Prostate gland (tissue), 2 donors: Measurements from ENCODE around the gene OR10H3. TPM values are rescaled to one million over a fixed set of nuclear protein-coding genes. Genes with fewer than 3 reads are reported as not detected.

Source experiments
- DNase-seq: peaks from one replicate; pipeline ENCODE4 v3.0.0-alpha.2; 2019; ENCODE audit warnings: low spot score
- H3K27ac ChIP-seq, 2 donors: fragments of 200-600 bp; sonication (generic); 2 replicates each; pipeline ENCODE4 v1.5.1; 2017 to 2019
- H3K27me3 ChIP-seq: fragments of 200-600 bp; sonication (generic); replicated peaks from 2 replicates; pipeline ENCODE4 v1.5.1; 2019; ENCODE audit not compliant: insufficient read depth
- H3K36me3 ChIP-seq, 2 donors: fragments of 200-600 bp; sonication (generic); 1 replicate in 1 of 2; 2 replicates in 1 of 2; pipeline versions ENCODE4 v1.5.1 to v1.8.1; 2017 to 2019
- H3K4me1 ChIP-seq: fragments of 200-600 bp; sonication (generic); replicated peaks from 2 replicates; pipeline ENCODE4 v1.5.1; 2019
- H3K4me3 ChIP-seq, 2 donors: fragments of 200-600 bp; sonication (generic); 2 replicates each; pipeline ENCODE4 v1.5.1; 2017 to 2019
- H3K9me3 ChIP-seq: fragments of 200-600 bp; sonication (generic); 2 replicates; pipeline ENCODE4 v1.5.1; 2017
- CTCF ChIP-seq, 4 experiments: fragments of 200-600 bp in 2 of 4; fragments of 450-650 bp in 2 of 4; sonication (generic) in 2 of 4; IDR thresholded peaks; 1 replicate in 3 of 4; 2 replicates in 1 of 4; pipeline ENCODE4 v1.5.1; 2016 to 2019; ENCODE audit warnings: antibody characterized with exemption in 4 of 4, mild to moderate bottlenecking in 2 of 4, moderate library complexity in 2 of 4
- POLR2A ChIP-seq: fragments of 450-650 bp; IDR thresholded peaks from one replicate; pipeline ENCODE4 v1.6.1; 2016; ENCODE audit warnings: antibody characterized with exemption, mild to moderate bottlenecking
- POLR2AphosphoS5 ChIP-seq: sonication (generic); formaldehyde crosslinking; IDR thresholded peaks from one replicate; pipeline ENCODE4 v1.6.1; 2017; ENCODE audit warnings: antibody characterized with exemption
- WGBS: methylation state at CpG from one replicate; pipeline ENCODE4 v1.1.5; 2018; 5-methylcytosine and 5-hydroxymethylcytosine counted together
- intact Hi-C: fragments of 100-400 bp; cut with DNase I; formaldehyde crosslinking; loops from one replicate; pipeline ENCODE4 v1.14.2; 2022
- total RNA-seq, 2 donors: library from RNA; depleted of rRNA; stranded (reverse); fragments of >200 nt; gene quantifications; one replicate each; pipeline ENCODE4 v1.1.0, GENCODE V29; 2016

OR10H3 gene
- total RNA-seq, 2 donors from 2014 or later: not detected

- Histone ChIP-seq H3K36me3 (no peaks in the 10 kb centered on the region), H3K27me3 (peaks cover 10% of the 10 kb centered on the region), H3K27ac (no peak overlapping the region), H3K4me3 (no peak overlapping the region), H3K9me3 (no peaks in the 10 kb centered on the region), H3K4me1 (no peaks in the 10 kb centered on the region)
- WGBS: 79% methylated on average over 1 of the region's 1 CpG
- TF ChIP-seq POLR2AphosphoS5 (no peak), POLR2A (no peak), CTCF (IDR thresholded peaks at IDR 0.05) (no peak)
- no peak for DNase-seq
- intact Hi-C loops: no loop called here
These were observed 22.1 kb upstream of the OR10H3 start for GRCh38 chr19:15715642-15716041.

- no peak for TF ChIP-seq POLR2A
- no peak for TF ChIP-seq CTCF (IDR thresholded peaks at IDR 0.05)
- no peak for TF ChIP-seq POLR2AphosphoS5
- no peak overlapping the region for H3K27ac ChIP-seq
- intact Hi-C loops: no loop called here
- H3K9me3 ChIP-seq: no peaks in the 10 kb centered on the region
- no peaks in the 10 kb centered on the region for H3K36me3 ChIP-seq
- peaks cover 10% of the 10 kb centered on the region for H3K27me3 ChIP-seq
- H3K4me1 ChIP-seq: no peaks in the 10 kb centered on the region
- DNase-seq: no peak
- no peak overlapping the region for H3K4me3 ChIP-seq
- WGBS: 14% methylated on average over 6 of the region's 6 CpGs
These were observed 20.0 kb upstream of the OR10H3 start for GRCh38 chr19:15717809-15718208.

- Histone ChIP-seq H3K9me3 (no peaks in the 10 kb centered on the region), H3K27ac (no peak overlapping the region), H3K4me1 (no peaks in the 10 kb centered on the region), H3K27me3 (peaks cover 17% of the 10 kb centered on the region), H3K36me3 (no peaks in the 10 kb centered on the region), H3K4me3 (no peak overlapping the region)
- intact Hi-C loops: no loop called here
- TF ChIP-seq CTCF (IDR thresholded peaks at IDR 0.05) (no peak), POLR2AphosphoS5 (no peak)
- 93% methylated on average over 1 of the region's 1 CpG for WGBS
- no peak for DNase-seq
These were observed 16.5 kb upstream of the OR10H3 start for GRCh38 chr19:15721268-15721667.

GRCh38 chr19:15722956-15723355, 14.8 kb upstream of the OR10H3 start:
- no peak overlapping the region for H3K27ac ChIP-seq
- H3K4me3 ChIP-seq: no peak overlapping the region
- intact Hi-C loops: no loop called here
- no peaks in the 10 kb centered on the region for H3K36me3 ChIP-seq
- no peaks in the 10 kb centered on the region for H3K9me3 ChIP-seq
- 34% methylated on average over 25 of the region's 25 CpGs for WGBS
- peaks cover 11% of the 10 kb centered on the region for H3K27me3 ChIP-seq
- DNase-seq: no peak
- TF ChIP-seq CTCF (IDR thresholded peaks at IDR 0.05): no peak
- no peaks in the 10 kb centered on the region for H3K4me1 ChIP-seq

GRCh38 chr19:15727724-15728123, 10.1 kb upstream of the OR10H3 start, which contains the start of gene OR10H2:
OR10H2 (plus strand) TSS chr19:15728024; CDS start chr19:15728044, 20 bp downstream.
- no peak for DNase-seq
- H3K9me3 ChIP-seq: no peaks in the 10 kb centered on the region
- 83% methylated on average over 5 of the region's 5 CpGs for WGBS
- peaks cover 9% of the 10 kb centered on the region for H3K27me3 ChIP-seq
- no peaks in the 10 kb centered on the region for H3K36me3 ChIP-seq
- no peaks in the 10 kb centered on the region for H3K4me1 ChIP-seq
- no peak within 1 kb of the TSS for H3K4me3 ChIP-seq
- intact Hi-C loops: no loop called here
- H3K27ac ChIP-seq: no peak within 1 kb of the TSS
- TF ChIP-seq CTCF (IDR thresholded peaks at IDR 0.05) (no peak), POLR2A (no peak), POLR2AphosphoS5 (no peak)
